Measurements from ENCODE around the gene HDAC4. TPM values are rescaled to one million over a fixed set of nuclear protein-coding genes. Genes with fewer than 3 reads are reported as not detected.

HDAC4 gene
- total RNA-seq, 2 experiments from 2014 or later, result 30.0 to 35.8 TPM

DNA sequence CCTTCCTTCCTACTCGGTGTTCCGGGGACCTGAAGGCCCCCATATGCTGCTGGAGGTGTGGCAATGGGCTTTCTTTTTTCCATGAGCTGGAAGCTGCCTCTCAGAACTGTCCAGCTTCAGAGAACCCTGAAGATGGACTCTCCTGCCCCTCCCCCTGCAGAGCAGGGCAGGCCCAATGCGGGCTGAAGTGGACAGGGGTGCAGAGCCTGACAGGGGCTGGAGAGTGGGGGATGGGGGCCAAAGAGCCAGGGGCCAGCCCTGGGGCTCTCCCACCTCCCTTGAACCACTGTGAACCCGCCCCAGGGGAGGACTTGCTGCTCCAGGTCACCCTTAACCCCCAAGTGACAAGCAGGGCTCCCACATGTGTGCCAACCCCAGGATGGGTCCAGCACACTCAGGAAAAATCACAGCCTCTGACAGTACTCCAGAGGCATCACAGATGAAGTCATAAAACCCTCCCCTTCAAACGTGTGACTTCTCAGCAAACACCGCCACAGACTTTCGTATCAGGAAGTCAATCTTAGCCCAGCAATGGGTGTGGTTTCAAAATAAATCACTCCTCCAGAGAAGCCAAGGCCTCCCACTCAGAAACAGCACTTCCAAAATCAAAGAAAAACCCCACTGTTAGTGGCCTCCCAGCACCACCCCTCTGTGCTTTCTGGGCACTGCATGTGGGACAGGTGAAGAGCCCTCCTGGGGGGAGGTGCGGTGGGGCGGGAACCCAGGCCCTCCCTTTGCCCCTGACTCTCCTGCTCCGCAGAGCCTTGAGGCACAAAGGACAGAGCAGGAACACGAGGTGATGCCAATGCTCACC, 135.8 kb downstream of the HDAC4 start:
- CTCF ChIA-PET, result interaction anchor here (0.7 kb wide), 1 partner anchor 34 kb away, joined by 3 read pairs; no protein-coding TSS in a partner anchor
- Mint-ChIP-seq H3K27ac (peak overlapping the region; percentile 86), H3K4me1 (ENCODE audit: low read depth) (peaks cover 86% of the 10 kb centered on the region), H3K4me3 (peak overlapping the region; percentile 62), H3K36me3 (peaks cover 3% of the 10 kb centered on the region), H3K27me3 (peaks cover 3% of the 10 kb centered on the region), H3K9me3 (no peaks in the 10 kb centered on the region)
- POLR2A ChIA-PET, result interaction anchor here (0.9 to 1.3 kb wide), 4 partner anchors 15 to 136 kb away, joined by 3 to 5 read pairs (median 4); partner anchors contain the start of gene HDAC4
- intact Hi-C loops (cut with micrococcal nuclease), result loop anchor here (1.0 to 10.0 kb wide), 7 partner anchors 37 to 620 kb away; partner anchors contain the start of gene HDAC4
- DNase-seq, result peak; percentile 80

DNA sequence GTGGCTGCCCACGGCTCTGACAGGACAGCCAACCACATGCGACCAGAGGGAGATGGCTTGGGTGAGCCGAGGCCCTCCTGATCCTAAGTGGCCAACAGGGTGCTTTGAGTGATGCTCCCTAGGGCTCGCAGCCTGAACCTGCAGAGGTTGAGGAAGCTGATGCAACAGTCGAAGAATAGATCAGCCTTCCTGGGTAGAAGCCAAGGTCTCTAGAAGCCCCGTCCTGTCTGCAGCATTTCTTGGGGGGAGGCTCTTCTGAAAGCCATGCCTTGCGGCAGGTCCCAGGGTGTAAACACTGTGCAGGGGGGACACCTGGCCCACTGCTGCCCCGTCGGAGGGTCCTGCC, 136.4 kb downstream of the HDAC4 start:
- Mint-ChIP-seq H3K27ac (peak overlapping the region; percentile 86), H3K4me1 (ENCODE audit: low read depth) (peaks cover 87% of the 10 kb centered on the region), H3K4me3 (peak overlapping the region; percentile 12), H3K36me3 (peaks cover 3% of the 10 kb centered on the region), H3K9me3 (no peaks in the 10 kb centered on the region), H3K27me3 (peaks cover 2% of the 10 kb centered on the region)
- ChIA-PET POLR2A (interaction anchor here (0.7 to 1.3 kb wide), 5 partner anchors 11 to 137 kb away, joined by 3 to 5 read pairs (median 3); partner anchors contain the start of gene HDAC4), CTCF (interaction anchor here (0.7 to 1.1 kb wide), 2 partner anchors 10 to 34 kb away, joined by 3 to 6 read pairs; no protein-coding TSS in a partner anchor)
- intact Hi-C loops (cut with micrococcal nuclease), result loop anchor here (2.0 to 10.0 kb wide), 4 partner anchors 120 to 620 kb away; partner anchors contain the start of gene HDAC4
- DNase-seq, result peak; percentile 66

DNA sequence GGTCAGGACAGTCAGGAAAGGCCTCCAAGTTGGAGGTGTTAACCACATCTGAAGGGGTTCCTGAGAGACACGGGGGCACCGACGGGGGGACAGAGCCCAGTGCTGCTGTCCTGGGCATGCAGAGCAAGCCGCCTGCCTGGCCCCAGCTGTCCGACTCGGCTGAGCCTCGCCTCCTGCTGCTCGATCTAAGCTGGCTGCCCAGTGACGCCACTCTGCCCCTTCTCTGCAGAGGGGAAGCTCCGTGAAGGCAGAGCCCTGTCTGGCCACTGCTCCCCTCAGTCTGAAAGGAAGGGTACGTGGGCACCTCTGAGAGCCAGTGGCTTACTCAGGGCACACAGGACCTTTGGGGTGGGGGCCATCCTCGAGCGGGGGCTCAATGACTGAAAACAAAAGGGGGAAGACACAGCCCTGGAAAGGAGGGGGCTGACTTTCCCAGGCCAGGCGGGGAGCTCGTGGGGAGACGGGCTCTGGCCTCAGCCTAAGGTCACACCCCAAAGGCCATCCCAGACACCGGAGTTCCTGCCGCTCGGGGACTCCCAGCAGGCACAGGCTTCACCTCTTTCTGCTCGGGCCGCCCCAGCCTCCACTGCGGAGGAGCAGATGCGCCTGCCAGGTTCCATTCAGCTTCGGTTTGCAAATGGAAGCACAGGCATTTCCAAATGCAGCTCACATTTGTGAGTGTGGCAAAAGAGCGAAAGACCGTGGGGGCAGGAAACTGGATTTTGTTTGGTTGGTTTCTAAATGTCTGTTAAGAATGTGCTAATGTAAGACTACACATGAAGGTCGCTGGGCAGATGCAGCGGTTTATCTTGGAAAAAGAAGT, 136.9 kb downstream of the HDAC4 start:
- no peaks in the 10 kb centered on the region for H3K9me3 Mint-ChIP-seq
- H3K36me3 Mint-ChIP-seq, result peaks cover 3% of the 10 kb centered on the region
- no peaks in the 10 kb centered on the region for H3K27me3 Mint-ChIP-seq
- POLR2A ChIA-PET, result interaction anchor here (0.6 to 1.3 kb wide), 6 partner anchors 12 to 137 kb away, joined by 3 to 5 read pairs (median 3); partner anchors contain the start of gene HDAC4
- CTCF ChIA-PET, result interaction anchor here (0.7 to 1.1 kb wide), 2 partner anchors 11 to 33 kb away, joined by 3 to 6 read pairs; no protein-coding TSS in a partner anchor
- H3K27ac Mint-ChIP-seq, result peak overlapping the region; percentile 86
- intact Hi-C loops (cut with micrococcal nuclease), result loop anchor here (2.0 to 10.0 kb wide), 4 partner anchors 119 to 621 kb away; partner anchors contain the start of gene HDAC4
- H3K4me3 Mint-ChIP-seq, result peak overlapping the region; percentile 12
- H3K4me1 Mint-ChIP-seq (ENCODE audit: low read depth), result peaks cover 87% of the 10 kb centered on the region
- DNase-seq, result no peak

DNA sequence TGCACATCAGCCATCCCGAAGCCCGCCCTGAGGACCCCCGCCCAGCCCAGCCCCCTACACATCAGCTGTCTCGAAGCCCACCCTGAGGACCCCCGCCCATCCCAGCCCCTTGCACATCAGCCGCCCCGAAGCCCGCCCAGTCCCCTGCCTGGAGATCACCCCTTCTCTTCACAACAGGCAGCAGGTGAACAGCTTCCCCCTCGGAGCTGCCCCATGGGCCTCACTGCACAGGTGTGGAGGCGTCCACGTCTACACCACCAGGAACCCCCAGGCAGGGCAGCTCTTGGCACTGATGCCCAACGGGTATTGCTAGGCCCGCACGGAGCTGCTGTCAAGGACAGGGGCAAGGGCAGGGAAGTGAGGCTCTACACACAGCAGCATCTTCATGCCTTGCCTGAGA, 137.6 kb downstream of the HDAC4 start:
- no peak overlapping the region for H3K4me3 Mint-ChIP-seq
- ChIA-PET CTCF (no interaction called here), POLR2A (interaction anchor here (0.6 to 1.2 kb wide), 2 partner anchors 16 to 135 kb away, joined by 3 read pairs; no protein-coding TSS in a partner anchor)
- no peak for DNase-seq
- peaks cover 3% of the 10 kb centered on the region for H3K36me3 Mint-ChIP-seq
- intact Hi-C loops (cut with micrococcal nuclease), result loop anchor here (10.0 kb wide), 1 partner anchor 622 kb away; no protein-coding TSS in a partner anchor
- no peaks in the 10 kb centered on the region for H3K27me3 Mint-ChIP-seq
- H3K27ac Mint-ChIP-seq, result no peak overlapping the region
- H3K4me1 Mint-ChIP-seq (ENCODE audit: low read depth), result peaks cover 87% of the 10 kb centered on the region
- no peaks in the 10 kb centered on the region for H3K9me3 Mint-ChIP-seq

DNA sequence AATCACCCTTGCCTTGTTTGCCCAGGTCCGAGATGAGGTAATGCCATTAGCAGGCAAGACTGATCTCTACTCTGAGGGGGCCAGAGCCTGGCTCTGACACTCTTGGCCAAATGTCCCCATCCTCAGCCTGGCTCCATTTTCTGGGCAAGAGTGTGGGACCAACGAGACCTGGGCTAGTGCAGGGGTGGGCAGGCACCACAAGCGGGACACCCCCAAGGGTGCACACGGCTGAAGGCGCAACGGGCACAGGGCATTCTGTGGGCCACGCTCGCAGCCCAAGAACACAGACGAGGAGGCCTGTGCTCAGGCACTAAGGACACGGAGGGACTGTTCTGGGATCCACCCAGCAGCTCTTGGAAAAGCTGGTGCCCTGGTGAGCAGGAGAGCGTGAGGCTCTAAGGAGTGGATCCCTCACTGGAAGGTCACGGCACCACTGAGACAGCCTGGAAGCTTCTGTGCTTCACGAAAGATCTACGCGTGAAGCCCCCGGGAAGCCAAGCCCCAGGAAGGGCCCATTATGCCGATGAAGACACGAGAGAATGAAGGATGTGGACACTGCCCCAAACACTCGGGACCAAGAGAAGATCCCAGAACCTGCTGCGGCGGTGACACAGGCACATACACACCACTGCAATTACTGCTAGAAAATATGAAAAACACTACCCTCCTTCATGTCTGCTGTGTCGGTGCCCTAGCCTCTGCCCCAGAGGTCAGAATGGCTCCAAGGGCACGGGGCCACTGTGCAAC, 138.2 kb downstream of the HDAC4 start:
- Mint-ChIP-seq H3K36me3 (peaks cover 7% of the 10 kb centered on the region), H3K27me3 (no peaks in the 10 kb centered on the region), H3K9me3 (peaks cover 4% of the 10 kb centered on the region), H3K4me1 (ENCODE audit: low read depth) (peaks cover 87% of the 10 kb centered on the region), H3K4me3 (no peak overlapping the region), H3K27ac (no peak overlapping the region)
- ChIA-PET CTCF (no interaction called here), POLR2A (no interaction called here)
- DNase-seq, result no peak
- intact Hi-C loops (cut with micrococcal nuclease), result loop anchor here (10.0 kb wide), 1 partner anchor 622 kb away; no protein-coding TSS in a partner anchor

DNA sequence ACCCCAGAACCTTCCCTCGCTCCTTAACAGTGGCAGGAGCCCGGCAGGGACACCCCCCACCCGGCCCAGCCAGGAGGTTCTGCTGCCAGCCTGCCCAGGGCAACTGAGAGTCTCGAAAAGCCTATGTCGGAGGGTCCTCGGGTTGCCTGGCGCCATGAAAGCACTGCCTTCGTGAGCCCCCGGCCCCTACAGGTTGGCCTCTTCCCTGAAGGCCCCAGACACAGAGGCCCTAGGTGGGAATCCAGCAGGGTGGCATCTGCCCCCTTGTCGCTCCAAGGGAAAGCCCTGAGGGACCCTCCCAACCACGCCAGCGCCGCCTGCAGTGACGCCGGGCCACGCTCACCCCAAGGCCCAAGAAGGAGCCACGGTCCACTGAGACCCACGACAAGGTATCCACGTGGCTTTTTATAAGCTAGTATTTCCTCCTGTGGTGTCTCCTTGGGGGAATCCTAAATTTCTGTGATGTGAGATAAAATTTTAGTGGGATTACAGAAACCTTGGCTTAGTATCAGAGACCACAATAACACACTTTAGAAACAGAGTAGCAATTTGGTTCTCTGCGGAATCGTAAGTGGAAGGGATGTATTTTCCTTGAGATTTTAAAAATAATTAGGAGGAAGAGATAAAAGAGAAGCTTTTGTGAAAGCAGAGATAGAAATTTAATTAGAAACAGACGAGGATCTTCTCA, 138.9 kb downstream of the HDAC4 start:
- Mint-ChIP-seq H3K9me3 (peaks cover 8% of the 10 kb centered on the region), H3K27ac (no peak overlapping the region), H3K4me1 (ENCODE audit: low read depth) (peaks cover 87% of the 10 kb centered on the region), H3K4me3 (no peak overlapping the region), H3K36me3 (peaks cover 8% of the 10 kb centered on the region), H3K27me3 (no peaks in the 10 kb centered on the region)
- DNase-seq, result no peak
- intact Hi-C loops (cut with micrococcal nuclease), result loop anchor here (10.0 kb wide), 1 partner anchor 623 kb away; no protein-coding TSS in a partner anchor
- ChIA-PET CTCF (no interaction called here), POLR2A (no interaction called here)

DNA sequence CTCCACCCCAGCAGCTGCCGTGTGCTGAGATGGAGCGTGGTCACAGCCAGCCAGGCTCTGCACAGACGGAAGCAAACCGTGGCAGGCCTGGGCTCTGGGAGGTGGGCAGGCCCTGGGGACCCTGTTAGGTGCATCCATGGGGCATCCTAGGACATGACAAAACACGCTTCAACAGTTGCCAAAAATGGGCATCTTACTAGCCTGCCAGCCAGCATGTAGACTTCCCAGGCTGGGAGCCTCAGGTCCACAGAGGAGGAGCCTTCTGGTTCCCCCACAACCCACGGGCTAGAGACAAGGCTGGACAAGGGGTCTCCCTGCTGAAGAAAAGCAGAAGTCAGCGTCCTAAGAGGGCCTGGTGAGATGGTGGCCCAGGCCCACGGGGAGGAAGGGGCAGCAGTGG, 139.5 kb downstream of the HDAC4 start:
- peaks cover 8% of the 10 kb centered on the region for H3K36me3 Mint-ChIP-seq
- H3K4me3 Mint-ChIP-seq, result no peak overlapping the region
- peaks cover 86% of the 10 kb centered on the region for H3K4me1 Mint-ChIP-seq (ENCODE audit: low read depth)
- intact Hi-C loops (cut with micrococcal nuclease), result loop anchor here (10.0 kb wide), 1 partner anchor 623 kb away; no protein-coding TSS in a partner anchor
- POLR2A ChIA-PET, result no interaction called here
- H3K27ac Mint-ChIP-seq, result no peak overlapping the region
- no peak for DNase-seq
- CTCF ChIA-PET, result no interaction called here
- peaks cover 8% of the 10 kb centered on the region for H3K9me3 Mint-ChIP-seq
- no peaks in the 10 kb centered on the region for H3K27me3 Mint-ChIP-seq

DNA sequence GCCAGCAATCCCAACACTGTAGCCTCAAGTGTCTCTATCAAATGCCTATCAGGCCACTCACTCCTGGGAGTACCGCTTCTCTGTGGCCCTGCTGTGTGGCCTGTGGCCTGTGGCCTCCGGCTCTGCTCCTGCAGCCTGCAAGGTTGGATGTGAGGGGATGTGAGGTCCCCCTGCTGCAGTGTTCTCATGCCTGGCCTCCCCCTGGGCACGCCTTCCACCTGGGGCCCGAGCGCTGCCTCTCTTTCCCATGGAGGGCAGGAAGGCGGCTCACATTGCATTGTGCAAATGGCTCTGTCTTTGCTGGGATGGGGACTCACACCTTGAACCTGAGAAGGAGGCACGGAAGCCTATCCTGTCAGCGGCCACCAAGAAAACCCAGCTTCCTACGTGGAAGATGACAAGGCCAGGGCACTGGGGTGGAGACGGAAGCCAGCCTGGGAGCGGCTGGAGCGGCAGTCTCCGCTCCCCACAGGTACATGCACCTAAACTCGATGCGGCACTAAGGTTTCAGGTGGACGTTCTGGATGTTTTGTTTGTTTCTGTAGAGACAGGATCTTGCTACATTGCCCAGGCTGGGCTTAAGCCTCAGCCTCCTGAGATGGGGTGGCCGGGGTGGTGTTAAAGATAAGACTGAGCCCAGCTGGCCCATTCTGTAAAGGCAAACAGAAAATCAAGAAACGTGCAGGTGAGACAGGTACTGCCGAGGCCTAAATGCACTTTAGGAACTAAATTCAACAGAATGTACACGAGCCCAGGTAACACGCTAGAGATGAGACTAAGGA, 140.1 kb downstream of the HDAC4 start:
- H3K27me3 Mint-ChIP-seq, result no peaks in the 10 kb centered on the region
- no peak overlapping the region for H3K27ac Mint-ChIP-seq
- H3K9me3 Mint-ChIP-seq, result peaks cover 8% of the 10 kb centered on the region
- no peak for DNase-seq
- H3K4me3 Mint-ChIP-seq, result no peak overlapping the region
- intact Hi-C loops (cut with micrococcal nuclease), result loop anchor here (10.0 kb wide), 1 partner anchor 624 kb away; no protein-coding TSS in a partner anchor
- CTCF ChIA-PET, result no interaction called here
- H3K4me1 Mint-ChIP-seq (ENCODE audit: low read depth), result peaks cover 85% of the 10 kb centered on the region
- POLR2A ChIA-PET, result interaction anchor here (1.6 to 1.9 kb wide), 3 partner anchors 13 to 120 kb away, joined by 4 to 5 read pairs (median 5); no protein-coding TSS in a partner anchor
- peaks cover 8% of the 10 kb centered on the region for H3K36me3 Mint-ChIP-seq

DNA sequence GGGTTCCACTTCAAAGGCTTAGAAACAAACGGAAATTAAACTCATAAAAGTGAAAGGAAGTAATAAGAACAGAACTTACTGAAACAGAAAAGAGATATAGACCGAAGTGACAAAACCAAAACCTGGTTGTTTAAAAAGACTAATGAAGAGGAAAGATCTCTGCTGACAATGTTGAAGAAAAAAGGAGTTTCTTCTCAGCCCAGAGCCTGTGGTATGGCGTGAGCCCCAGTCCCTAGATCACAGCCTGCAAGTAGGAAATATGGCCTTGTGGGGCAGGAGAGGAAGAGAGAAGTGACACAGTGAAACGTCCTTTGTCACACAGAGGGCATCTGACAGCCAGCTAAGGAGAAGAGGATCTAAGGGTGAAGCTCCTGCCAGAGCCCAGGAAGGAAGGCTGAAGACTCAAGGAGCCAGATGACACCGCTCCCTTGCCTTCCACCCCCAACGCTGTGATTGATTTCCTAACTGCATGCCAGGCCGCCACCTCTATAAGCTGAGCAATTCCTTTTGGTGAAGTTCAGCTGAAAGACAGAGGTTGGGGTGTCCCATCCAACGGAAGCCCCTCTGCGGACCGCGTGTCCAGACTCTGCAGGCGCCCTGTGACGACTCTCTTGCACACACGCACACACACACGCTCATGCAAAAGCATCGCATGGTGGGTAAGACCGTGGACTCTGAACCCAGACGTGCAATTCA, 141.1 kb downstream of the HDAC4 start:
- peak; percentile 63 for DNase-seq
- H3K4me3 Mint-ChIP-seq, result peak overlapping the region; percentile 44
- intact Hi-C loops (cut with micrococcal nuclease), result loop anchor here (1.0 to 10.0 kb wide), 6 partner anchors 8 to 625 kb away; no protein-coding TSS in a partner anchor
- POLR2A ChIA-PET, result interaction anchor here (1.6 to 1.9 kb wide), 3 partner anchors 14 to 121 kb away, joined by 4 to 5 read pairs (median 5); no protein-coding TSS in a partner anchor
- H3K4me1 Mint-ChIP-seq (ENCODE audit: low read depth), result peaks cover 83% of the 10 kb centered on the region
- H3K27ac Mint-ChIP-seq, result peak overlapping the region; percentile 85
- H3K9me3 Mint-ChIP-seq, result peaks cover 8% of the 10 kb centered on the region
- H3K36me3 Mint-ChIP-seq, result peaks cover 8% of the 10 kb centered on the region
- CTCF ChIA-PET, result interaction anchor here (0.5 kb wide), 1 partner anchor 225 kb away, joined by 3 read pairs; no protein-coding TSS in a partner anchor
- H3K27me3 Mint-ChIP-seq, result no peaks in the 10 kb centered on the region

Measured in activated CD4-positive, alpha-beta memory T cell treated with anti-CD3 and anti-CD28 coated beads for 36 hours (primary cell).